ENCODE data around the gene ACSL4. TPM values are rescaled to one million over a fixed set of nuclear protein-coding genes. Genes with fewer than 3 reads are reported as not detected.

ACSL4 gene
- total and polyA plus RNA-seq, 9 of the 15 experiments (the other 6 are each of a cell fraction or from before 2014, with no cell fraction given): 9.8 to 35.1 (median 25.5) TPM

- FAIRE-seq (no peak), DNase-seq (ENCODE audit: extremely low read depth in 1 of 4, low spot score in 3 of 4) (no peak), ATAC-seq (no peak)
- intact Hi-C loops (cut with micrococcal nuclease) (no loop called here), in situ Hi-C loops (cut with MboI) (no loop called here)
- Histone ChIP-seq H3K27ac (ENCODE audit: extremely low read depth, low read depth, low read length) (no peak overlapping the region), H3K4me1 (replicated peaks in 1 of 2; ENCODE audit: control insufficient read depth in 2 of 2, insufficient read depth in 2 of 2, low read length in 2 of 2) (no peaks in the 10 kb centered on the region), H3K79me2 (ENCODE audit: control insufficient read depth, insufficient read depth, low read length) (peaks cover 38% of the 10 kb centered on the region), H3K4me3 (no peak overlapping the region), H3K9ac (ENCODE audit: insufficient read depth in 1 of 2, low read depth in 2 of 2, low read length in 2 of 2) (no peak overlapping the region), H3K4me2 (ENCODE audit: insufficient read depth, low read length) (no peak overlapping the region), H2AFZ (ENCODE audit: low read depth, low read length) (no peak overlapping the region), H4K20me1 (replicated peaks; ENCODE audit: control insufficient read depth, insufficient read depth, low read length) (no peaks in the 10 kb centered on the region), H3K36me3 (ENCODE audit: control insufficient read depth, insufficient read depth, low read length) (peaks cover 16% of the 10 kb centered on the region; the same call in 1 of the 3 replicates), H3K9me3 (replicated peaks; ENCODE audit: control insufficient read depth, insufficient read depth, low read depth, low read length) (no peaks in the 10 kb centered on the region), H3K9me1 (ENCODE audit: control insufficient read depth, insufficient read depth, low read length) (no peaks in the 10 kb centered on the region), H3K27me3 (ENCODE audit: control insufficient read depth in 2 of 2, insufficient read depth in 2 of 2, low read length in 2 of 2) (no peaks in the 10 kb centered on the region)
- no TSS peak for BruUV-seq (replicated peaks)
- ChIA-PET CTCF (ENCODE audit: low intra/inter-chr PET ratio) (no interaction called here), POLR2A (interaction anchor here (0.7 kb wide), 1 partner anchor 390 kb away, joined by 3 read pairs; no protein-coding TSS in a partner anchor)
- 50% methylated on average over 4 of the region's 4 CpGs for whole genome bisulfite sequencing (ENCODE audit: insufficient coverage, low coverage, missing lambda C conversion rate)
- TF ChIP-seq MIER1 (IDR thresholded peaks at IDR 0.05; ENCODE audit: low read depth): no peak
- TF ChIP-seq MXD1 (CRISPR knock-in tag; IDR thresholded peaks at IDR 0.05; ENCODE audit: borderline replicate concordance, poor library complexity, severe bottlenecking): no peak
- TF ChIP-seq HNRNPK (IDR thresholded peaks at IDR 0.05; ENCODE audit: low read depth, low read length, poor library complexity, severe bottlenecking): no peak
- TF ChIP-seq ZBTB9 (CRISPR knock-in tag; IDR thresholded peaks at IDR 0.05): no peak
- no peak for TF ChIP-seq HNRNPL (IDR thresholded peaks at IDR 0.05; ENCODE audit: low read depth, low read length)
- no peak for TF ChIP-seq PCBP1 (IDR thresholded peaks at IDR 0.05; ENCODE audit: low read depth, low read length, poor library complexity, severe bottlenecking)
- no peak for TF ChIP-seq ADNP (tag; IDR thresholded peaks at IDR 0.05)
- no peak for TF ChIP-seq ARID4B (CRISPR knock-in tag; IDR thresholded peaks at IDR 0.05)
- TF ChIP-seq THRAP3 (IDR thresholded peaks at IDR 0.05; ENCODE audit: borderline replicate concordance): no peak
- TF ChIP-seq DPF2 (IDR thresholded peaks at IDR 0.05): no peak
- TF ChIP-seq TSHZ1 (CRISPR knock-in tag; IDR thresholded peaks at IDR 0.05): no peak
Measured at GRCh38 chrX:109696146-109696740, 36.8 kb downstream of the ACSL4 start.
